OCI-LY7 (cell line): Measurements from ENCODE around the gene MN1.

Experiments used
- EZH2phosphoT487 ChIP-seq: fragments of 200-600 bp; sonication (generic); IDR thresholded peaks from 2 replicates; pipeline ENCODE4 v1.6.1; 2018; ENCODE audit warnings: low read depth, borderline replicate concordance, mild to moderate bottlenecking, mixed run types, antibody characterized with exemption, low read length, moderate library complexity, mixed read lengths
- TF ChIP-seq, protein P1 (sequence below): fragments of 200-600 bp; sonication (generic); conservative IDR thresholded peaks from 2 replicates; pipeline ENCODE4 v1.5.1; 2014; ENCODE audit warnings: mild to moderate bottlenecking, antibody characterized with exemption, low read length, moderate library complexity, mixed read lengths

- TF ChIP-seq, protein P1, sequence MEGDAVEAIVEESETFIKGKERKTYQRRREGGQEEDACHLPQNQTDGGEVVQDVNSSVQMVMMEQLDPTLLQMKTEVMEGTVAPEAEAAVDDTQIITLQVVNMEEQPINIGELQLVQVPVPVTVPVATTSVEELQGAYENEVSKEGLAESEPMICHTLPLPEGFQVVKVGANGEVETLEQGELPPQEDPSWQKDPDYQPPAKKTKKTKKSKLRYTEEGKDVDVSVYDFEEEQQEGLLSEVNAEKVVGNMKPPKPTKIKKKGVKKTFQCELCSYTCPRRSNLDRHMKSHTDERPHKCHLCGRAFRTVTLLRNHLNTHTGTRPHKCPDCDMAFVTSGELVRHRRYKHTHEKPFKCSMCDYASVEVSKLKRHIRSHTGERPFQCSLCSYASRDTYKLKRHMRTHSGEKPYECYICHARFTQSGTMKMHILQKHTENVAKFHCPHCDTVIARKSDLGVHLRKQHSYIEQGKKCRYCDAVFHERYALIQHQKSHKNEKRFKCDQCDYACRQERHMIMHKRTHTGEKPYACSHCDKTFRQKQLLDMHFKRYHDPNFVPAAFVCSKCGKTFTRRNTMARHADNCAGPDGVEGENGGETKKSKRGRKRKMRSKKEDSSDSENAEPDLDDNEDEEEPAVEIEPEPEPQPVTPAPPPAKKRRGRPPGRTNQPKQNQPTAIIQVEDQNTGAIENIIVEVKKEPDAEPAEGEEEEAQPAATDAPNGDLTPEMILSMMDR = no peak
- no peak for TF ChIP-seq EZH2phosphoT487
These were observed 19.5 kb downstream of the MN1 start for GRCh38 chr22:27782088-27782487.
